Measurements from ENCODE around the gene FAM149A. TPM values are rescaled to one million over a fixed set of nuclear protein-coding genes. Genes with fewer than 3 reads are reported as not detected.

Gene FAM149A
- total RNA-seq, 1 donor from 2014 or later = 5.8 TPM

- peaks cover 19% of the 10 kb centered on the region for H3K4me1 Mint-ChIP-seq (ENCODE audit: low read depth)
- DNase-seq (ENCODE audit: low spot score) = no peak
- H3K27ac Mint-ChIP-seq (ENCODE audit: unreplicated experiment) = peak overlapping the region; percentile 89
These were observed 87.6 kb downstream of the FAM149A start for GRCh38 chr4:186192066-186192612.

GRCh38 chr4:186193851-186194250 is 89.3 kb downstream of the FAM149A start:
- Mint-ChIP-seq H3K27me3 (ENCODE audit: low read depth) (no peaks in the 10 kb centered on the region), H3K4me3 (ENCODE audit: unreplicated experiment) (no peak overlapping the region), H3K9me3 (ENCODE audit: low read depth) (no peaks in the 10 kb centered on the region), H3K36me3 (ENCODE audit: low read depth) (peaks cover 7% of the 10 kb centered on the region), H3K27ac (ENCODE audit: unreplicated experiment) (no peak overlapping the region), H3K4me1 (ENCODE audit: low read depth) (peaks cover 19% of the 10 kb centered on the region)
- DNase-seq (ENCODE audit: low spot score) = no peak
- TF ChIP-seq CTCF (IDR thresholded peaks at IDR 0.05) = no peak

More at GRCh38 chr4:186192066-186192612, 87.6 kb downstream of the FAM149A start:
- H3K36me3 Mint-ChIP-seq (ENCODE audit: low read depth) = peaks cover 4% of the 10 kb centered on the region
- peak overlapping the region; percentile 86 for H3K4me3 Mint-ChIP-seq (ENCODE audit: unreplicated experiment)
- no peaks in the 10 kb centered on the region for H3K27me3 Mint-ChIP-seq (ENCODE audit: low read depth)
- TF ChIP-seq CTCF (IDR thresholded peaks at IDR 0.05) = no peak
- H3K9me3 Mint-ChIP-seq (ENCODE audit: low read depth) = no peaks in the 10 kb centered on the region

GRCh38 chr4:186196063-186196462 is 91.6 kb downstream of the FAM149A start:
- no peak for DNase-seq (ENCODE audit: low spot score)
- H3K9me3 Mint-ChIP-seq (ENCODE audit: low read depth) = no peaks in the 10 kb centered on the region
- H3K4me1 Mint-ChIP-seq (ENCODE audit: low read depth) = peaks cover 12% of the 10 kb centered on the region
- no peak overlapping the region for H3K27ac Mint-ChIP-seq (ENCODE audit: unreplicated experiment)
- peaks cover 7% of the 10 kb centered on the region for H3K36me3 Mint-ChIP-seq (ENCODE audit: low read depth)
- H3K4me3 Mint-ChIP-seq (ENCODE audit: unreplicated experiment) = no peak overlapping the region
- TF ChIP-seq CTCF (IDR thresholded peaks at IDR 0.05) = no peak
- H3K27me3 Mint-ChIP-seq (ENCODE audit: low read depth) = no peaks in the 10 kb centered on the region

- Mint-ChIP-seq H3K36me3 (ENCODE audit: low read depth) (peaks cover 7% of the 10 kb centered on the region), H3K27me3 (ENCODE audit: low read depth) (no peaks in the 10 kb centered on the region), H3K27ac (ENCODE audit: unreplicated experiment) (no peak overlapping the region), H3K4me1 (ENCODE audit: low read depth) (no peaks in the 10 kb centered on the region), H3K9me3 (ENCODE audit: low read depth) (no peaks in the 10 kb centered on the region), H3K4me3 (ENCODE audit: unreplicated experiment) (no peak overlapping the region)
- no peak for TF ChIP-seq CTCF (IDR thresholded peaks at IDR 0.05)
- no peak for DNase-seq (ENCODE audit: low spot score)
These were observed 96.0 kb downstream of the FAM149A start for GRCh38 chr4:186200516-186200915.

GRCh38 chr4:186201010-186201409 is 96.5 kb downstream of the FAM149A start:
- H3K27me3 Mint-ChIP-seq (ENCODE audit: low read depth) = no peaks in the 10 kb centered on the region
- no peak for TF ChIP-seq CTCF (IDR thresholded peaks at IDR 0.05)
- H3K4me3 Mint-ChIP-seq (ENCODE audit: unreplicated experiment) = no peak overlapping the region
- peaks cover 7% of the 10 kb centered on the region for H3K36me3 Mint-ChIP-seq (ENCODE audit: low read depth)
- H3K4me1 Mint-ChIP-seq (ENCODE audit: low read depth) = no peaks in the 10 kb centered on the region
- H3K9me3 Mint-ChIP-seq (ENCODE audit: low read depth) = no peaks in the 10 kb centered on the region
- DNase-seq (ENCODE audit: low spot score) = no peak
- H3K27ac Mint-ChIP-seq (ENCODE audit: unreplicated experiment) = no peak overlapping the region

All from chondrocyte (in vitro differentiated cells).